ENCODE results near the gene SKI. TPM values are rescaled to one million over a fixed set of nuclear protein-coding genes. Genes with fewer than 3 reads are reported as not detected.
A peak's percentile ranks its signal among the peaks of the same experiment; 100 is the strongest.

SKI gene
- total and polyA plus RNA-seq, 10 of the 15 experiments (the other 5 are each of a cell fraction or from before 2014, with no cell fraction given) = 0.03 to 14.9 (median 0.96) TPM

GRCh38 chr1:2229037-2229864 is 1.1 kb downstream of the SKI start:
- BruUV-seq (replicated peaks) = no TSS peak
- 0 out of 2 replicates have a peak, but pooled peaks have one; percentile 0 for TF ChIP-seq GATAD2B (conservative IDR thresholded peaks at IDR 0.05; ENCODE audit: low read depth)
- TF ChIP-seq NFYB (IDR thresholded peaks at IDR 0.05; ENCODE audit: insufficient read depth, low read depth, low read length) = no peak
- TF ChIP-seq SP1 (IDR thresholded peaks at IDR 0.05; ENCODE audit: low read depth, low read length) = no peak
- TF ChIP-seq PML (IDR thresholded peaks at IDR 0.05; ENCODE audit: low read length) = no peak
- TF ChIP-seq POLR2A (IDR thresholded peaks at IDR 0.05; ENCODE audit: low read depth, low read length) = peak; percentile 34; the same call in 1 of the 2 replicates
- TF ChIP-seq ZBTB40 (IDR thresholded peaks at IDR 0.05; ENCODE audit: borderline replicate concordance) = no peak
- no peak for TF ChIP-seq ELK1 (IDR thresholded peaks at IDR 0.05; ENCODE audit: low read depth, low read length)
- no peak for TF ChIP-seq ZNF622 (IDR thresholded peaks at IDR 0.05)
- TF ChIP-seq CEBPZ (IDR thresholded peaks at IDR 0.05; ENCODE audit: low read depth, low read length) = no peak
- no peak for TF ChIP-seq RUNX3 (IDR thresholded peaks at IDR 0.05; ENCODE audit: low read length)
- peak; percentile 33; the same call in 1 of the 2 replicates for TF ChIP-seq IKZF1 (conservative IDR thresholded peaks at IDR 0.05)
- peak in 1 of 2 experiments; percentile 74; a peak in 1 of 4 replicates for TF ChIP-seq BHLHE40 (IDR thresholded peaks at IDR 0.05; ENCODE audit: borderline replicate concordance in 1 of 2, low read depth in 2 of 2, low read length in 1 of 2)
- peak; percentile 62; the same call in 1 of the 2 replicates for TF ChIP-seq TCF12 (IDR thresholded peaks at IDR 0.05; ENCODE audit: low read depth, low read length)

More at GRCh38 chr1:2229037-2229864, 1.1 kb downstream of the SKI start:
- Histone ChIP-seq H3K4me3 (peak overlapping the region; percentile 82), H3K4me1 (ENCODE audit: control insufficient read depth, insufficient read depth, low read length) (peaks cover 21% of the 10 kb centered on the region), H3K4me2 (ENCODE audit: control insufficient read depth, insufficient read depth) (peak overlapping the region; percentile 97), H3K27me3 (replicated peaks in 1 of 2; ENCODE audit: control insufficient read depth in 2 of 2, insufficient read depth in 2 of 2, low read length in 1 of 2) (no peaks in the 10 kb centered on the region), H3K9me3 (replicated peaks; ENCODE audit: control insufficient read depth, insufficient read depth, low read length) (no peaks in the 10 kb centered on the region), H3K9ac (ENCODE audit: control insufficient read depth, insufficient read depth, low read length) (peak overlapping the region; percentile 25), H3K36me3 (ENCODE audit: control insufficient read depth in 2 of 2, insufficient read depth in 2 of 2, low read length in 1 of 2) (no peaks in the 10 kb centered on the region; a peak in 1 of 4 replicates), H3K27ac (ENCODE audit: control insufficient read depth, insufficient read depth) (no peak overlapping the region), H4K20me1 (ENCODE audit: control insufficient read depth, insufficient read depth) (0 out of 2 replicates have a peak, but pooled peaks cover 8% of the 10 kb centered on the region), H3K79me2 (ENCODE audit: control insufficient read depth, insufficient read depth, low read length) (peaks cover 52% of the 10 kb centered on the region), H2AFZ (ENCODE audit: control insufficient read depth, low read depth, low read length) (peak overlapping the region; percentile 3; the same call in 1 of the 2 replicates)
- peak; percentile 72 for FAIRE-seq
- peak; percentile 36 for ATAC-seq
- in situ Hi-C loops (cut with MboI) = no loop called here
- no peak for DNase-seq (ENCODE audit: low read depth, low spot score)
- WGBS (ENCODE audit: insufficient coverage, insufficient replicate concordance, low lambda C conversion rate, missing lambda C conversion rate) = 8% methylated on average over 72 of the region's 77 CpGs
- CTCF ChIA-PET = interaction anchor here (0.6 to 1.4 kb wide), 7 partner anchors 12 to 186 kb away, joined by 3 to 4 read pairs (median 3); no protein-coding TSS in a partner anchor
- POLR2A ChIA-PET = interaction anchor here (0.9 to 1.0 kb wide), 3 partner anchors 30 to 297 kb away, joined by 3 read pairs; partner anchors contain the start of gene PANK4
- intact Hi-C loops (cut with micrococcal nuclease; ENCODE audit: unreplicated experiment) = loop anchor here (5.0 kb wide), 1 partner anchor 83 kb away; no protein-coding TSS in a partner anchor
- RAD21 ChIA-PET (ENCODE audit: unreplicated experiment) = interaction anchor here (1.2 to 3.3 kb wide), 3 partner anchors 30 to 86 kb away, joined by 5 to 9 read pairs (median 6); no protein-coding TSS in a partner anchor
- SMC1A ChIA-PET (ENCODE audit: uncharacterized antibody, unreplicated experiment) = interaction anchor here (0.6 to 1.4 kb wide), 4 partner anchors 13 to 153 kb away, joined by 3 to 6 read pairs (median 3); no protein-coding TSS in a partner anchor
